K562 (cell line): ENCODE results near the gene PRRG1.

Source experiments
- ESRRA ChIP-seq: fragments of 450-650 bp; IDR thresholded peaks from 2 replicates; pipeline ENCODE4 v1.6.1; 2014; ENCODE audit warnings: low read depth, mild to moderate bottlenecking, moderate library complexity, borderline replicate concordance
- FOXA1 ChIP-seq: fragments of 450-650 bp; IDR thresholded peaks from 2 replicates; pipeline ENCODE4 v1.6.1; 2016; ENCODE audit warnings: mild to moderate bottlenecking, borderline replicate concordance
- MXI1 ChIP-seq: IDR thresholded peaks from 2 replicates; pipeline ENCODE4 v1.6.1; 2011; ENCODE audit warnings: low read depth, mild to moderate bottlenecking, improper control_type of control experiment, low read length
- PTTG1 ChIP-seq: fragments of 450-650 bp; IDR thresholded peaks from 2 replicates; pipeline ENCODE4 v1.6.1; 2016; ENCODE audit warnings: low read depth, mild to moderate bottlenecking, missing genetic modification characterization, missing compliant biosample characterization
- TCF7L2 ChIP-seq: fragments of 150-350 bp; IDR thresholded peaks from 2 replicates; pipeline ENCODE4 v1.6.1; 2016; ENCODE audit warnings: low read depth, mild to moderate bottlenecking, low read length, moderate library complexity
- ZNF121 ChIP-seq: sonication (generic); formaldehyde crosslinking; conservative IDR thresholded peaks from 2 replicates; pipeline ENCODE4 v1.8.0; 2022; ENCODE audit warnings: missing genetic modification reagents
- ZZZ3 ChIP-seq: fragments of 450-650 bp; IDR thresholded peaks from 2 replicates; pipeline ENCODE4 v1.6.1; 2016; ENCODE audit warnings: antibody characterized with exemption, mild to moderate bottlenecking, moderate library complexity

DNA sequence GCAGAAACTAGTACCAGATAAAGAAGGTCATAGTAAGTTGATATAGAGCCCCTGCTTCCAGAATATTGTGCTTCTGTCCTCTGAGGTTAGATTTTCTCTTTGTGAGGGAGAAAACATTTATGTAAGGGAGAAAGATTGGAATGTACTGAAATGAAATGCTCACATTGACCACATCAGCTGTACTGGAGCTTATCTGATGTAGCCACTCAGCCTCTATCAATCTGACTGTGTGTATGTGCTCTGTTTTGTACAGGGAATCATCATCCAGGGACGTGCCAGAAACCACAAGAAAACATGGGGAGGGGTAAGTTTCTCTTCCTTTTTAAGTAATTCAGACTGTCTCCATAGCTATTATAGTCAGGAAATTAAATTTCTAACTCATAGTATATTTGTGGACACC, 56.8 kb downstream of the PRRG1 start:
- TF ChIP-seq ESRRA (no peak), TCF7L2 (no peak), MXI1 (no peak), FOXA1 (no peak), ZNF121 (CRISPR knock-in tag) (no peak), ZZZ3 (no peak), PTTG1 (tag) (no peak)
